DND-41 (cell line): ENCODE measurements around the gene PEPD.

Experiments
- CTCF ChIP-seq: IDR thresholded peaks from 2 replicates; pipeline ENCODE4 v1.5.1; 2012; ENCODE audit warnings: borderline replicate concordance, low read length, moderate library complexity, mild to moderate bottlenecking; ENCODE audit not compliant: poor library complexity, severe bottlenecking; ENCODE audit errors: extremely low read depth
- EZH2 ChIP-seq: IDR thresholded peaks from 3 replicates; pipeline ENCODE4 v1.6.1; 2012; ENCODE audit warnings: borderline replicate concordance, low read depth, mild to moderate bottlenecking, moderate library complexity, low read length, inconsistent platforms; ENCODE audit not compliant: severe bottlenecking

GRCh38 chr19:33569821-33570220 is 48.2 kb upstream of the PEPD start:
- TF ChIP-seq CTCF, result no peak
- TF ChIP-seq EZH2, result no peak
